Measurements from ENCODE around the gene AZIN2.

The AZIN2 gene

GRCh38 chr1:33072707-33073106 lies 8.2 kb upstream of the AZIN2 start:
- DNase-seq (ENCODE audit: insufficient read length, low spot score): no peak
- TF ChIP-seq POLR2A (IDR thresholded peaks at IDR 0.05; ENCODE audit: low read depth, low read length): no peak
- FAIRE-seq: no peak

- FAIRE-seq (no peak), DNase-seq (ENCODE audit: insufficient read length, low spot score) (no peak)
Observed at GRCh38 chr1:33074193-33074945, 6.6 kb upstream of the AZIN2 start.

GRCh38 chr1:33078030-33078591 lies 2.8 kb upstream of the AZIN2 start:
- FAIRE-seq (no peak), DNase-seq (ENCODE audit: insufficient read length, low spot score) (no peak)
- no peak for TF ChIP-seq POLR2A (IDR thresholded peaks at IDR 0.05; ENCODE audit: low read depth, low read length)

More at GRCh38 chr1:33074193-33074945, 6.6 kb upstream of the AZIN2 start:
- no peak for TF ChIP-seq POLR2A (IDR thresholded peaks at IDR 0.05; ENCODE audit: low read depth, low read length)

GRCh38 chr1:33080373-33080772 lies 580 bp upstream of the AZIN2 start:
- no peak for TF ChIP-seq POLR2A (IDR thresholded peaks at IDR 0.05; ENCODE audit: low read depth, low read length)
- FAIRE-seq (no peak), DNase-seq (ENCODE audit: insufficient read length, low spot score) (no peak)

GRCh38 chr1:33081554-33082305 lies 777 bp downstream of the AZIN2 start:
- no peak for DNase-seq (ENCODE audit: insufficient read length, low spot score)
- no peak for TF ChIP-seq POLR2A (IDR thresholded peaks at IDR 0.05; ENCODE audit: low read depth, low read length)
- no peak for FAIRE-seq

- no peak for TF ChIP-seq POLR2A (IDR thresholded peaks at IDR 0.05; ENCODE audit: low read depth, low read length)
- DNase-seq (ENCODE audit: insufficient read length, low spot score): no peak
Observed at GRCh38 chr1:33082575-33083108, 1.7 kb downstream of the AZIN2 start.

GRCh38 chr1:33085332-33085731 lies 4.4 kb downstream of the AZIN2 start:
- DNase-seq (ENCODE audit: insufficient read length, low spot score): no peak
- FAIRE-seq: no peak
- TF ChIP-seq POLR2A (IDR thresholded peaks at IDR 0.05; ENCODE audit: low read depth, low read length): no peak

More at GRCh38 chr1:33082575-33083108, 1.7 kb downstream of the AZIN2 start:
- no peak for FAIRE-seq

- DNase-seq (ENCODE audit: insufficient read length, low spot score) (no peak), FAIRE-seq (no peak)
- no peak for TF ChIP-seq POLR2A (IDR thresholded peaks at IDR 0.05; ENCODE audit: low read depth, low read length)
Observed at GRCh38 chr1:33086384-33086850, 5.5 kb downstream of the AZIN2 start.

- no peak for FAIRE-seq
Observed at GRCh38 chr1:33087677-33088076, 6.7 kb downstream of the AZIN2 start.

GRCh38 chr1:33088119-33088906 lies 7.4 kb downstream of the AZIN2 start:
- FAIRE-seq: no peak
- TF ChIP-seq POLR2A (IDR thresholded peaks at IDR 0.05; ENCODE audit: low read depth, low read length): no peak
- DNase-seq (ENCODE audit: insufficient read length, low spot score): no peak

More at GRCh38 chr1:33087677-33088076, 6.7 kb downstream of the AZIN2 start:
- DNase-seq (ENCODE audit: insufficient read length, low spot score): no peak
- no peak for TF ChIP-seq POLR2A (IDR thresholded peaks at IDR 0.05; ENCODE audit: low read depth, low read length)

GRCh38 chr1:33089457-33089856 lies 8.5 kb downstream of the AZIN2 start:
- TF ChIP-seq POLR2A (IDR thresholded peaks at IDR 0.05; ENCODE audit: low read depth, low read length): no peak
- no peak for DNase-seq (ENCODE audit: insufficient read length, low spot score)
- FAIRE-seq: no peak

GRCh38 chr1:33092438-33092837 lies 11.5 kb downstream of the AZIN2 start:
- FAIRE-seq: no peak
- DNase-seq (ENCODE audit: insufficient read length, low spot score): no peak
- no peak for TF ChIP-seq POLR2A (IDR thresholded peaks at IDR 0.05; ENCODE audit: low read depth, low read length)

GRCh38 chr1:33093004-33093403 lies 12.1 kb downstream of the AZIN2 start:
- FAIRE-seq: no peak
- TF ChIP-seq POLR2A (IDR thresholded peaks at IDR 0.05; ENCODE audit: low read depth, low read length): no peak
- no peak for DNase-seq (ENCODE audit: insufficient read length, low spot score)

Measured in H54 (cell line).